ENCODE data around the gene GATA1.
"Not testable (repeated sequence)": the region's sequence is repeated elsewhere in the genome, so short reads cannot be mapped to it uniquely, and the experiment has no call there.

GATA1 gene

GRCh38 chrX:48816014-48816810, 29.8 kb downstream of the GATA1 start:
- DNase-seq, result no peak

- no peak for DNase-seq
Observed at GRCh38 chrX:48818098-48818497, 31.7 kb downstream of the GATA1 start.

DNA sequence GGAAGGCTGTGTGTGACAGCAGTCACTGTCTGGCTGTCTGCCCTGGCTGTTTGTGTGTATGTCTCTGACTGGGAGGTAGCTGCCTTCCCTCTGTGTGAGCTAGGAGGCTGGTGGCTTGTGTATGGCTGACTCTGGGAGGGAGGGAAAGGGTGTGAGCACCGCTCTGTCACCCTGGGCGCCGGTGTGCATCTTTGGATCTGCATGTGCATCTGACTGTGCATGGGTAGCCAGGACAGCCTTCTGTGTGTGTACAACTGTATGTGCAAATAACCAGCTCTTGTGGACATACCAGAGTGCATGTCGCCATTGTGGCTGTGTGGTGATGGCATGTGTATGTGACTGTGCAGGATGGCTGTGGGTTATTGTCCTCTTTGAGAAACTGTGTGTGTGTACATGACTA, 32.5 kb downstream of the GATA1 start:
- no peak for DNase-seq

DNA sequence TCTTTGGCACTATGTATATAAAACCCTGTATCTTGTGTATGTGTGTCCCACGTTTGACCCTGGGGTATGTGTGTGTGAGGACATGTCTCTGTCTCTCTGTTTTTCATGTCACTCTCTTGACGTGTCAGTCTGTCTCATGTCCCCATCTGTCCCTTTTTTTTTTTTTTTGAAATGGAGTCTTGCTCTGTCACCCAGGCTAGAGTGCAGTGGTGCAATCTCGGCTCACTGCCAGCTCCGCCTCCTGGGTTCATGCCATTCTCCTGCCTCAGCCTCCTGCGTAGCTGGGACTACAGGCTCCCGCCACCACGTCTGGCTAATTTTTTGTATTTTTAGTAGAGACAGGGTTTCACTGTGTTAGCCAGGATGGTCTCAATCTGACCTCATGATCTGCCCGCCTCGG, 33.0 kb downstream of the GATA1 start:
- not testable (repeated sequence) for DNase-seq

DNA sequence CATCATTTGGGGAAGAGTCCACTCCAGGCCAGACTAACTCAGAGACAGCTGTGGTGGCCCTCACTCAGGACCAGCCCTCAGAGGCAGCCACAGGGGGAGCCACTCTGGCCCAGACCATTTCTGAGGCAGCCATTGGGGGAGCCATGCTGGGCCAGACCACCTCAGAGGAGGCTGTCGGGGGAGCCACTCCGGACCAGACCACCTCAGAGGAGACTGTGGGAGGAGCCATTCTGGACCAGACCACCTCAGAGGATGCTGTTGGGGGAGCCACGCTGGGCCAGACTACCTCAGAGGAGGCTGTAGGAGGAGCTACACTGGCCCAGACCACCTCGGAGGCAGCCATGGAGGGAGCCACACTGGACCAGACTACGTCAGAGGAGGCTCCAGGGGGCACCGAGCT, 36.7 kb downstream of the GATA1 start:
- DNase-seq, result no peak

DNA sequence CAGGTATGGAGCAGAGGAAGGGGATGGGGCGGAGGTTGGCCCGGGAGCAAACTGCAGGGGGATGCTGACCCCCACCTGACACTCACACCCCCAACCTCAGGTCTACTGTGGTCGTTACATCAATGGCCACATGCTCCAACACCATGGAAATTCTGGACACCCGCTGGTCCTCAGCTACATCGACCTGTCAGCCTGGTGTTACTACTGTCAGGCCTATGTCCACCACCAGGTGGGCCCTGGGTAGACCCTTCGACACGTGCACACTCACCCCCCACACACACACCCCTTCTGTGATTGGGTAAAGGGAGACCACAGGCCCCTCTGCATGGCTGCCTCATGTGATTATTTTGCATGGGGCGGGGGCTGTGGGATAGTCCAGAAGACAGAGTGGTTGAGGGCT, 37.7 kb downstream of the GATA1 start:
- no peak for DNase-seq

DNA sequence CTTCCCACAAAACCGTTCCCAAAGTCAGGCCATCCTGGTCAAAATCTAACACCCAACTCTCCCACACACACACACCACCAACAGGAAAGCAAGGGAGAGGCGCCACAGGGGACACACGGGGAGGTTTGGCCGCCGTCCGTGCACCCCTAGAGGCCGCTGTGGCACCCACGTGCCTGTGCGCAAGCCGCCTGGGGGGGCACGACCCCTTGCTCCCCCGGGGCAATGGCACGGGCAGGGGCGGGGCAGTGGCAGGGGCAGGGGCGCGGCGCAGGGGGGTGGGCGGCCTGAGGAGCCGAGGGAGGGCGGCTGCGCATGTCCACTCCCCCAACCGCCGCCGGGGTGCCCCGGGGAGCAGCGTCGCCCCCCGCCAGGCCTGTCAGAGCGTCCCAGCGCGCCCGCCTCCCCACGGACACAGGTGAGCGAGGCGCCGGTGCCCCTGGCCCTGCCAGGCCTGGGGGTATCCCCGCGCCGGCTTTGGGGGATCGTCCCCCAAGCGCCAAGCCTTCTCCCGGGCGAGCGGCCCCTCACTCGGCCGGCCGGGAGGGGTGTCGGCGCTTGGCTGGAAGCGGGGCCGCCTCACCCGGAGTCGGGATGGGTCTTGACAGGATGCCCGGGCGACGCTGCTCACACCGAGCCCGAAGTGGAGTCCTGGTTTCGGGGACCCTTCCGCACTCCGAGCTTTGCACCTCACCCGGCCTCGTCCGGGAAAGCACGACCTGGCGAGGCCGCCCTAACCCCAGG, 39.9 kb downstream of the GATA1 start, which contains the start of gene ERAS:
TSS of gene ERAS (plus strand) at position 379 of the 741 bp plus-strand sequence. CDS start 2,611 bp downstream, outside the sequence.
- no peak for DNase-seq

- no peak for DNase-seq
Observed at GRCh38 chrX:48826876-48827653, 40.7 kb downstream of the GATA1 start.

DNA sequence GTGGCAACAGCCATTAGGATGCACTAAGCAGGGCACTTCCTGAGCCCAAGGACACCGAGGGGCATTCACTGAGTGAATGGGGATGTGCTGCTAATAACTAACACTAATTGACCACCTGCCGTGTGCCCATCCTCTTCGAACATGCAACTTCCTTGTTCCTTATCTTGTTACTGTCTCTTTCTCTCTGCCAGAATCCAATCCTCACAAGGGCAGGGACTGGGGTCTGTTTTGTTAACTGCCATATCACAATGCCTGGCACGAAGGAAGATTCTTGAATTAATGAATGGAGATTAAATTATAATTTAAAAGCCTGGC, 41.2 kb downstream of the GATA1 start:
- DNase-seq, result no peak

GRCh38 chrX:48829016-48829735, 42.8 kb downstream of the GATA1 start:
- DNase-seq, result no peak

DNA sequence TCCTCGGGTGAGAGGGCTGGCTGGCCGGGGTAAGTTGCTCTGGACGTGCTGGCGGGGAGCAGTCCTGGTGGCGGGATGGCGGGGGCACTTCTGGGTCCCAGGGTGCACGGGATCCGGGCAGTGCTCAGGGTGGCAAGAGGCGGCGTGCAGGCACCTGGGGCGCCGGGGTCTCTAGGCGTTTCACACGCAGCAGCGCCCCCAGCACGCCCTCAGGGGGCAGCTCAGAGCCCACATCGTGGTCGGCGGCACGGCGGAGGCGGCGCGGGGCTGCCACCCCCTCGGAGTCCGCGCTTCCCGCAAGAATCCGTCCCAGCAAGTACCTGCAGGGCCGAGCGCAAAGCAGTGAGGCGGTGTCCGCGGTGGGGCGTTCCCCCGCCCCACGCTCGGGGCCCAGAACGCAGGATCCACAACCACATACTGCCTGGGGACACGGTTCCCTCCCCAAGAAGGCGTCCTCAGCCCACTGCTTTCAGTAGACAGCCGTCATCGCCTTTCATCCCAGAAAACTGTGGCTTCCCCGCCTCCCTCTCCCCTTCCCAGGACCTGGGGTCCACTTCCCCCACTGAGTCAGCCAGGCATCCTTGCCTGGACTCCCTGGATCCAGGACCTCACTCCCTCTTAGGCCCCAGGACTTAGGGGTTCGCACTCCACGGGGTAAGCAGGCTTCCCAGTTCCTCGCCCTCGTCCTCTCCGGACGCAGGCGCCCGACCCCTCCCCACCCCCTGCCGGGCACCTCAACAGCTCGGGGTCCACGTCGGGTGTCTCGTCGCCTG, 44.9 kb downstream of the GATA1 start:
- no peak for DNase-seq

GRCh38 chrX:48831909-48832291, 45.5 kb downstream of the GATA1 start:
- DNase-seq, result no peak

GRCh38 chrX:48833542-48834138, 47.2 kb downstream of the GATA1 start:
- DNase-seq, result peak; percentile 10

DNA sequence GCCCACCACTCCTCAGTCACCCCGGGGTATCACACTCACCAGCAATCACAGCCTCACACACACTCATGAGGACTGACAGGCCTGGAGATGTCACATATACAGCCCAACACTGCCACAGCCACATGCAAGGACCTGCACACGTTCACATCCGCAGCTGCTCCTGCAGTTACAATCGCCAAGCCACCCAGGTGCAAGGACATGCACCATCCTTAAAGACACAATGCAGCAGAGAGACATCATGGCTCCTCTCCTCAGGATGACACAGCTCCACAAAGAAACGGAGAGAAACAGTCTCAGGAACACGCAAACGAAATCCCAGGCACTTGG, 48.0 kb downstream of the GATA1 start:
- DNase-seq, result no peak

DNA sequence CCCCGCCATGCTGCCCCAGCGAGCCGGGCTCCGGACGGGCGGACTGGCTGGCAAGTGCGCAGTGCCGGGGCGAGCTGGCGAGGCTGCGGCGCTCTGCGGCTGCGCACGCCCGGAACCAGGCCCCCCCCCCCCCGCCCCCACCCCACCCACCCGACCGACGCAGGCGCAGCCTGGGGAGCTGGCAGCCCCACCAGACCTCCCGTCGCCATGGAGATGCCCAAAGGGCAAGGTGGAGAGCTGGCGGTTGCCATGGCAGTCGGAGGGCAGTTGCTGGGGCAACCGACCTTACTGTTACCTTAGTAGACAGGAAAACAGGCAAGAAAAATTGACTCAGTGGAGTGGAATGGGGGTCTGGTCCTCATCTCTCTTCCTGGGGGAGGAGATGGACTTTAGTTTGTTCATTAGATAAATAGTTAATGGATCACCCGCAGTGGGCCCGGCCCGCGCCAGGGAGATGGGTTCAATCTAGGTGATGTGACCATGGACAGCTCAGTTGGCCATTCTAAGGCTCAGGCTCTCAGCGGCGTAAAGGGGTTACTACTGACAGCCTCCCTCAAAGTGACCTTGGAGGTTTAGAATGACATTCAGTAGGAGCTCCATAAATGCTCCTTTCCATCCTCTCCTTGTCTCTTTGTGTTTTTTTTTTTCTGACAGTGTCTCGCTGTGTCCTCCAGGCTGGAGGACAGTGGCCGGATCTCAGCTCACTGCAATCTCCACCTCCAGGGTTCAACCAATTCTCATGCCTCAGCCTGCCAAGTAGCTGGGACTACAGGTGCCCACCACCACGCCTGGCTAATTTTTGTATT, 49.3 kb downstream of the GATA1 start, which contains the start of gene PCSK1N:
TSS of gene PCSK1N (minus strand) at position 87 of the 806 bp plus-strand sequence. CDS start at position 9, 78 bp downstream.
- DNase-seq, result no peak

- no peak for DNase-seq
Observed at GRCh38 chrX:48839686-48840085, 53.3 kb downstream of the GATA1 start.
